Measurements from ENCODE around the gene ZNF532.

DNA sequence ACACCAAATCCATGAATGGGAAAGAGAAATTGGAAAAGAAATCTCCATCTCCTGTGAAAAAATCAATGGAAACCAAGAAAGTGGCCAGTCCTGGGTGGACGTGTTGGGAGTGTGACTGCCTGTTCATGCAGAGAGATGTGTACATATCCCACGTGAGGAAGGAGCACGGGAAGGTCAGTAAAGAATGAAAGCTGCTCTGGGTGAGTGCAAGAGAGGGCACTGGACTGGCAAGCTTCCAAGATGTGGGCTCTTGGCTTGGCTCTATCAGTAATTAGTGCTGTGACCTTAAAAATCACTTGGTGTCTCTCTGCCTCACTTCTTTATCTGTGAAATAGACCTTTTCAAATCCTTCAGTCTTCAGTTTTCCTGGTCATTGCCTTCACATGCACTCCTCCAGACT lies 89.0 kb downstream of the ZNF532 start:
- TF ChIP-seq, protein P1, sequence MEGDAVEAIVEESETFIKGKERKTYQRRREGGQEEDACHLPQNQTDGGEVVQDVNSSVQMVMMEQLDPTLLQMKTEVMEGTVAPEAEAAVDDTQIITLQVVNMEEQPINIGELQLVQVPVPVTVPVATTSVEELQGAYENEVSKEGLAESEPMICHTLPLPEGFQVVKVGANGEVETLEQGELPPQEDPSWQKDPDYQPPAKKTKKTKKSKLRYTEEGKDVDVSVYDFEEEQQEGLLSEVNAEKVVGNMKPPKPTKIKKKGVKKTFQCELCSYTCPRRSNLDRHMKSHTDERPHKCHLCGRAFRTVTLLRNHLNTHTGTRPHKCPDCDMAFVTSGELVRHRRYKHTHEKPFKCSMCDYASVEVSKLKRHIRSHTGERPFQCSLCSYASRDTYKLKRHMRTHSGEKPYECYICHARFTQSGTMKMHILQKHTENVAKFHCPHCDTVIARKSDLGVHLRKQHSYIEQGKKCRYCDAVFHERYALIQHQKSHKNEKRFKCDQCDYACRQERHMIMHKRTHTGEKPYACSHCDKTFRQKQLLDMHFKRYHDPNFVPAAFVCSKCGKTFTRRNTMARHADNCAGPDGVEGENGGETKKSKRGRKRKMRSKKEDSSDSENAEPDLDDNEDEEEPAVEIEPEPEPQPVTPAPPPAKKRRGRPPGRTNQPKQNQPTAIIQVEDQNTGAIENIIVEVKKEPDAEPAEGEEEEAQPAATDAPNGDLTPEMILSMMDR (IDR thresholded peaks at IDR 0.05) = no peak
- TF ChIP-seq ZFX (IDR thresholded peaks at IDR 0.05; ENCODE audit: borderline replicate concordance) = no peak
